Measurements from ENCODE around the gene KLF15. TPM values are rescaled to one million over a fixed set of nuclear protein-coding genes. Genes with fewer than 3 reads are reported as not detected.

The KLF15 gene
- total RNA-seq, 1 donor: 1.5 TPM

GRCh38 chr3:126370606-126371005, 13.4 kb upstream of the KLF15 start:
- H3K4me3 ChIP-seq (ENCODE audit: low read depth, low read length): no peak overlapping the region
- no peak for TF ChIP-seq CTCF (IDR thresholded peaks at IDR 0.05; ENCODE audit: insufficient read depth, low read length)
- DNase-seq (ENCODE audit: low read depth): no peak

- no peak for TF ChIP-seq CTCF (IDR thresholded peaks at IDR 0.05; ENCODE audit: insufficient read depth, low read length)
- no peak for DNase-seq (ENCODE audit: low read depth)
- H3K4me3 ChIP-seq (ENCODE audit: low read depth, low read length): no peak overlapping the region
Observed at GRCh38 chr3:126370055-126370454, 12.8 kb upstream of the KLF15 start.

GRCh38 chr3:126369490-126369889, 12.3 kb upstream of the KLF15 start:
- TF ChIP-seq CTCF (IDR thresholded peaks at IDR 0.05; ENCODE audit: insufficient read depth, low read length): no peak
- DNase-seq (ENCODE audit: low read depth): no peak
- H3K4me3 ChIP-seq (ENCODE audit: low read depth, low read length): no peak overlapping the region

- H3K4me3 ChIP-seq (ENCODE audit: low read depth, low read length): no peak overlapping the region
- no peak for TF ChIP-seq CTCF (IDR thresholded peaks at IDR 0.05; ENCODE audit: insufficient read depth, low read length)
- DNase-seq (ENCODE audit: low read depth): no peak
Observed at GRCh38 chr3:126367316-126367805, 10.2 kb upstream of the KLF15 start.

- DNase-seq (ENCODE audit: low read depth): no peak
- TF ChIP-seq CTCF (IDR thresholded peaks at IDR 0.05; ENCODE audit: insufficient read depth, low read length): no peak
- no peak overlapping the region for H3K4me3 ChIP-seq (ENCODE audit: low read depth, low read length)
Observed at GRCh38 chr3:126365351-126366277, 8.4 kb upstream of the KLF15 start.

- H3K4me3 ChIP-seq (ENCODE audit: low read depth, low read length): no peak overlapping the region
- DNase-seq (ENCODE audit: low read depth): no peak
- no peak for TF ChIP-seq CTCF (IDR thresholded peaks at IDR 0.05; ENCODE audit: insufficient read depth, low read length)
Observed at GRCh38 chr3:126364731-126365301, 7.6 kb upstream of the KLF15 start.

All from fibroblast of the aortic adventitia (primary cell).